Kidney tubule cell (primary cell): ENCODE measurements around the gene RNASE8.
A peak's percentile ranks its signal among the peaks of the same experiment; 100 is the strongest.

Experiments
- DNase-seq: peaks from one replicate; pipeline ENCODE4 v3.0.0-alpha.2; 2018; ENCODE audit warnings: low spot score

The RNASE8 gene

GRCh38 chr14:21053184-21054122 is 4.2 kb upstream of the RNASE8 start:
- DNase-seq = no peak

DNA sequence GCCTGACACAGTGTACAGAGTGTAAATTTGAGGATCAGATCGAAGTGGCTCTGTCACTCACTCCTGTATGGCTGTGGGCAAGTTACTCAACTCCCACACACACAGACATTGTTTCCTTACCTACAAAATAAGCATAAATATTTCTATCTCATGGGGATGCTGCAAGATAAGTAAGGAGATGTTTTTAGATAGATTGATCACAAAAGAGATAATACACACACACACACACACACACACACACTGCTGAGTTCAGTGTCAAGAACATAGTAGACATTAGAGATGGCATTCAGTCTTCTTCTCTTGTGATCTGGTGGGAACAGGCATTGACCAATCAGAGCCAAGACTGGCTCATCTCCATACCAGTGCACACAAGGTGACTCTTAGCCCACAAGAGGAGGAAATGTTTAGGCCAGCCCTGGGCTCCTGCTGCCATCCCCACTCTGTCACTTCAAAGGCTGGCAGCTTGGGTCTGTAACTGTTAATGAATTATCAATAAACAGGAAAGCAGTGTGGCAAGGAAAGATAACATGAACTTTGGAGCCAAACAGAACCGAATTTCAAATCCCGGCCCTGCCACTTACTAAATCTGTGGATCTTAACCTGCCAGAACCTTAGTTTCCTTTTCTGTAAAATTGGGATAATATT is 3.4 kb upstream of the RNASE8 start:
- DNase-seq = peak; percentile 85

GRCh38 chr14:21054768-21055145 is 2.9 kb upstream of the RNASE8 start:
- no peak for DNase-seq

DNA sequence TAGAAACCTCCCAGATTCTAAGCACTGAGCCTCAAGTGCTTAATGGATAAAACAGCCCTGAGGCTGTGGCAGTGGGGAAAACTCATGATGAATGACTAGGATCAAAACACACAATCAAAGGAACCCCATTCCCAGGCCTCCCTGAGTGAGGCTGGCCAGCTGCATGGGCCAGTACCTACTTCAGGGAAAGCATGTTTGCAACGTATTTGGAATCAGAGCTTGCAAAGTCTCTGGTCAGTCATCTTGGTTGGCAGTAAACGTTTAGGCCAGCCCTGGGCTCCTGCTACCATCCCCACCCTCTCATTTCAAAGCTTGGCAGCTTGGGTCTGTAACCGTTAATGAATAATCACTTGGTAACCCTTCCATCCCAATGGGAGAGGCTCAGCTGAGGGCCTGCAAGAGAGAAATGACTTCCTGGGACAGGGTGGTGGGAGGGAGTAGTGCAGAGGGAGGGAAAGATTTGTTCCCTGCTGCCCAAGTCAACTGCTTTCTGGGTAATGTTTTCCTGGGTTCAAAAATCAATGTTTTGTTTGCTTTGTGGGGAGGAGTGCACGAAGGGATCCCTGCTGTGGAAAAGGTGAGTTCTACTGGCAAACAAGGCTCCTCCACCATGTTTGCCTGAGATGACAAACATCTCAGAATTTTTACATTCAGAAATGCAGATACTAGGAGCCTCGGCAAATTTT is 2.0 kb upstream of the RNASE8 start:
- peak; percentile 58 for DNase-seq

DNA sequence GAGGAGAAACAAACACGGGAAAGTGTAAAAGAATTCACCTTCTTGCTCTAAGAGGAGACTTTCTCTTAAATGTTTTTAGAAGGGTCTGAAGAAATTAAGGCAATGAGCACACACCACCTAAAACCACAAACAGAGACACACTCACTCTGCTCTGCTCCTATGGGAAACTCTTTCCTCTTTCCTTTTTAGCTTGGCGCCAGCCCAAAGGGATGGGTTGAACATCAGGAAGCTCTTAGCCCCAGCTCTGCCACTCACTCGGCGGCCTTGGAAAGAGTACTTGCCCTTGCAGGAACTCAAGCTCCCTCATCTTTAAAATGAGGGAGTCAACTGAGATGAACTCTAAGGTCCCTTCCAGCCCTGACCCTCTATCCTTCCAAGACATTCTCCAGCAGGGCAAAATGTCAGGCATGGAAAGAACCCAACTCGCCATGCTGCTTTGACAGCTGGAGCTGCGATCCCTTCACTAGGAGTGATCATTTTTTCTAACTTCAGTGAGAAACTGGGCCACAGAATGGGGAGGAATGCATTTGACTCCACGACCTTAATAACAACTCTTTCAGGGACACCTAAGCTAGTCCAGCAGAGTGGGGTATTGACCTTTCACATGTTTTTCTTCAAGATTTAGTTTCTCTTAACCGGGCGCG is 980 bp upstream of the RNASE8 start:
- DNase-seq = peak; percentile 49

DNA sequence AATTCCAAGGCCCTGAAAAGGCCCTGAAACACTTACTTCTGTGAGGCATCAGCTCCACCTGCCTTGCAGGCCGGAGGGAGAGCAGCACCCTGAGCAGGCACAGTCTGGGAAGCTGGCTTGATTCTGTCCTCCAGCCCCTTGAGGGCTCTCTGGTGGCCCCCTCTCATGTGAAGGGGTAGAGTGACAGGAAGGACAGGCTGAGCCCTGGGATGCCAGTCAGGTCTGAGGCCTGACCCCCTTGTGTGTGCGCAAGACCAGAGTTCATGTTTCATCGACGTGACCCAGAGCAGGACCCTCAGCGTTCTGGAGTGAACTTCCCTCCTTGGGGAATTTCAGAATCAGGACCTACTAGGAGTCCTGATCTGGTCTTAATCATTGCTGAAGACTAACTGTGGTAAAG is 1.3 kb downstream of the RNASE8 start:
- DNase-seq = no peak

GRCh38 chr14:21059842-21060613 is 2.4 kb downstream of the RNASE8 start:
- DNase-seq = no peak

DNA sequence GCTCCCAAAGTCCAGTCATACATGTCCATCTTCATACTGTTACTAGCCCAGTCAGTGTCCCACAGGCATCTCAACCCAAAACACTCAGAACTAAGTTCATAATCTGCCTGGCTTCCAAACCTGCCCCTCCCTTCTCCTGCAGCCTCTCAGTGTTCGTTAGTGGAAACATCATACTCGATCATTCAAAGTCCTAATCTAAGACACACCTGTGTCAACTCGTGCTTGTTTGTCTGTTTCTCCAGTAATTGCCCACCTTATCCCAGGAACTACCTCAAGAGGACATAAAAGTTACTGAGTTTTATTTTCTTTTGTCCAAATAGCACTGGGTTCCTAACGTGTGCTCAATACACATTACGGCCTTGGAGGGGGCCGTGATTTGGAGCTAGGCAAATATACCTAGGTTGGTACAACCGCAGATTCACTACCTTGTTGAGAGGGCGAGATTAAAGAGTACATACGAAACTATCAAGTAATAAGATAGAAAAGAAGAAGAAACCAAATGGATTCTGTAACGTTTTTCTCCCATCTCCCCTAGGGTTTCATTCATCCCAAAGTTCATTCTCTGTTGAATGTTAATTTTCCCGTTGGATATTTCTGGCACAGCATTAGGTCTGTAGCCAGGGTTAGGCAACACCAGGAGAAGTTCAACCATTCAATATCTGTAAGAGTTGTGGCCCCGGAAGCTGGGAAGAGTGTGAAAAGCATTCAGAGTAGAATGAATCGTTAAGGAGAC is 3.2 kb downstream of the RNASE8 start:
- no peak for DNase-seq

GRCh38 chr14:21061347-21061668 is 3.7 kb downstream of the RNASE8 start:
- DNase-seq = no peak

DNA sequence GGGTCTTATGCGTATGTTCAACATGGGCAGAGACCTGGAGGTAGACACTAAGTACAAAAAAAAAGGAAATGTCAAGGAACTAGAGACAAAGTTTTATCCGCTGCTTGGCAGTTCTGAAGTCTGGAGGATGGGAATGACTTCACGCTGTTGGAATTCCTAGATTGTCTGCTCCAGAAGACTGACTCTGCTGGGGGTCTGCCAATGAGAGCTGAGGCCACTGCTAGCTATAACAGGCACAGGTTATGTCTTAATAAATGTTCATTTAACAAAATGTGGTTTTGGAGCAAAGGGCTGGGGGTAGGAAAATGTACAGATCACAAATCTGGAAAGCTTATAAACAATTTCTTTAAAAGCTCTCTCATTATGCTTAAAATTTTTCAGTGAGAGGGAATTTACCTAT is 5.9 kb downstream of the RNASE8 start:
- peak; percentile 87 for DNase-seq

- DNase-seq = no peak
Measured at GRCh38 chr14:21066882-21067502, 9.4 kb downstream of the RNASE8 start.

- DNase-seq = peak; percentile 68
Measured at GRCh38 chr14:21068521-21069387, 11.1 kb downstream of the RNASE8 start.

DNA sequence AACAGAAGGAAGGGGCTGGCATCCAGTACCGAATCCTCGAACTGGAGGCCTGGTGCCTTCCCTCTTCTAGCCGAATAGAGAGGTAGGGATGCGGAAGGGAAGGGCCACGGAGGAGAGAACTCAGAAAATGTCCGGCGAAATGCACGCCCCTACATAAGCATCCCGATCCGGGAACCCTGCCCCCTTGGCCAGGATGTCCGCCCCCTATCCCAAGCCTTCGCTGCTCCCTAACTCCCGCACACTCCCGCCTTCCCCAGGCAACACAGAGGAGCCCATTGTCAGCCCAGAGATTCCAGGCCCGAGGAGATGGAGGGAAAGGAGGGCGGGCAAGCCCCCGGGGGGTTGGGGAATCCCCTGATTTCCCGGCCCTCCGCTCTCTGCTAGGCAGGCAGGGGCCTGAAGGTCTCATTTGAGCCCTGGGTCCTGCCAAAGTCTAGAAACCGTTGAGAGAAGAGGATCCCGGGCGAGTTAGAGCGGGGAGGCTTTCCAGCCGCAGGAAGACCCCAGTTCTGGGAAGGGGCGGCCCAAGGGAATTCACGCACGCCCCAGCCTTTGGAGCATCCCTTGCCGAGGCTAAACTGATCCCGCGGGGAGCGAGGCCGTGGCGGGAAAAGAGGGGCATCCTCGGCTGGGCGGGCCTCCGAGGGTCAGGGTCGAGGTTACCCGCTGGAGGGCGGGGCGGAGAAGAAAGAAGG is 11.9 kb downstream of the RNASE8 start:
- peak; percentile 52 for DNase-seq

DNA sequence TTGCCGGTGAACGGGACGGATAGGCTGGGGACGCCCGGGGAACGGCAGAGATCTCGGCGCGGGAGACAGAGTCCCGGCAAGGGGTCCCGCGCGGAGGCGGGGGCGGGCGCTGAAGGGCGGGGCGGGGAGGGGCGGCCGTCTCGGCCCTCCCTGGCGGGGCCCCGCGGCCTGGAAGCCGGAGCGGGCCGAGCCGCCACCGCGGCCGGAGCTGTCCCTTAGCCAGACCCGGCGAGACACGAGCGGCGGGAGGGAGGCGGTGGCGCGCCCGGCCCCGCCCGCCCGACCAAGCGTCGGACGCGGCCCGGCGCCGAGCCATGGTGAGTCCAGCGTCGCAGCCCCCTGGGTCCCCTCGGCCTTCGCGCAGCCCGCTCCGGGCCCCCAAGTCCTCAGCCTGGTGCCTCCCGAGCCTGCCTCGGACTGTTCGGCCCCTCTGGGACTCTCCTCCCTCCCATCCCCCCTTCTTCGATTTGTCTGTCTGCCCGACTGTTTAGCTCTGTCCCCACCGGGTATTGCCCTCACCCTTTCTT is 12.5 kb downstream of the RNASE8 start, which contains the start of gene ARHGEF40:
Gene ARHGEF40 (plus strand): TSS at position 222 of the 527 bp plus-strand sequence. CDS start 93 bp downstream, at position 315.
- DNase-seq = peak; percentile 60

- peak; percentile 65 for DNase-seq
Measured at GRCh38 chr14:21070610-21071224, 13.1 kb downstream of the RNASE8 start.

DNA sequence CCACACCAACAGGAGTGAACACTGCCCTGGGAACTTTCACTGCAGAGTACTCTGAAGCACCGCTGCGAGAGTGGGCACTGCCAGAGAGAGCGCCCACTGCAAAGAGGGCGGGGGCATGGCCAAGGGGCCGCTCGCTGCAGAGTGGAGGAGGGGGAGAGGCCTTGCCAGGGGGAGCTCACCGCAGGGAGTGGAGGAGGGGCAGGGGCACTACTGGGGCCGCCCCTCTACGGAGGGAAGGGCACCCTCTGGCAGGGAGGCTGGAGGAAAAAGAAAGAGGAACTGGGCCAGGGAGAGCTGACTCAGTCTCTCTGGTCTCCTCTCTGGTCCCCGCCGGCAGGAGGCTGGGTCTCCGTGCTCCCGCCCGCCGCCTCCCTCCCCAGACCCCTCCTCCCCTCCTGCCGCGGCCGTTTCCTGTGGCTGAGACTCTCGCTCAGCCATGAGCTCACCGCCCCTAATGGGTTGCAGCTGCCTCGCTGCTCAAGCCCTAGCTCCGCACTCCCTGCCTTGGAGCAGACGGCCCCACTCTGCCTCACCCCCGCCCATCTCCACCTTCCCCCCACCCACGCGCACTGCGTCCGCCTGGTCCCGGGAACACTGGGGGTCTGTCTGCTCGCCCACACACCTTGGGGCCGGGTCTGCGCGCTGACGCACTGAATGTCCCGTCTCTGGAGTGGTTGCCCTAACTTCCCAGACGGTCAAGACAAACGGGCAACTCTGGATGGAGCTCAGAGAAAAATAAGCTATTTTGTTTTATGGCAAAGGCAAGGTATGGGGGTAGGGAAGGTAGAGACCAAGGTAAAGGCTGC is 13.8 kb downstream of the RNASE8 start:
- DNase-seq = peak; percentile 95

DNA sequence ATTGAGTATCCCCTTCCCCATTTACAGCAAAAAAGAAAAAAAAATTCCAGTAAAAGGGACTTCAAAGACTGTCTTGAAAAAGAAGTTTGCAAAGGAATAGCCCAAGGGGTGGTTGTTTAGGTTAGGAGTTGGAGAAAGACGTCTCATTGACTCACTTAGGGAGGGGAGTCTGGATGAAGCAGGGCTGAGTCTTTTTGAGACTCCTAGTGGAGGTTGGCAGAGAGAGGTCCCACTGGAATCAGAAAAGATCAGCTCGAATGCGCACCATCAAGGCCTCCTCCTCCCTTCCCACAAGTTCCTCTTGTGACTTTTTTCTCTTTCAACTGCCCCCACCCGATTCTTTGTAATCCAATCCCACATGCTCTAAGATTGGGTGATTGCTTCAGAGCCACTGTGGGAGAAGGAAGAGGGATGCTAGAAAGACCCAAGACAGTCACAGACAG is 14.4 kb downstream of the RNASE8 start:
- no peak for DNase-seq
